PC-9 (cell line): ENCODE data around the gene SERP2.

Source experiments
- EZH2 ChIP-seq: fragments of 200-600 bp; sonication (generic); IDR thresholded peaks from 2 replicates; pipeline ENCODE4 v1.8.0; 2017; ENCODE audit warnings: antibody characterized with exemption, low read depth
- TF ChIP-seq, protein P1 (sequence below): fragments of 200-600 bp; sonication (generic); conservative IDR thresholded peaks from 2 replicates; pipeline ENCODE4 v1.6.1; 2017; ENCODE audit warnings: mixed run types, antibody characterized with exemption, mild to moderate bottlenecking, moderate library complexity

DNA sequence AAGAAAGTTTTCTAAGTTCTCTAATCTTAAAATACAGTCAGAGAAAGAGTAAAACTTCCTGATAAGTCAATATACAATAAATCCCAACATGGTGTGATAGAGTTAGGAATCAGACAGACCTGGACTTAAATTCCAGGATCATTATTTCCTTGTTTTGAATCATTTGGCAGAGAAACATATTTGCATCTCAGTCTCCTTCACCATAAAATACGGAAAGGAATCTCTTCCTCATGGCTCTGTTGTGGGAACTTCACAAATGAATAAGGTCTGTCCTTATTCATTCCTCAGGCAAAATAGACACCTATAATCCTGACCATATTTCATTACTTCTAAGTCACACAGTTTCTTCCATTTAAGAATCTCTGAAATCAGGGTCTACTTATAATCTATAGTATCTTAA, 19.3 kb upstream of the SERP2 start:
- TF ChIP-seq, protein P1, sequence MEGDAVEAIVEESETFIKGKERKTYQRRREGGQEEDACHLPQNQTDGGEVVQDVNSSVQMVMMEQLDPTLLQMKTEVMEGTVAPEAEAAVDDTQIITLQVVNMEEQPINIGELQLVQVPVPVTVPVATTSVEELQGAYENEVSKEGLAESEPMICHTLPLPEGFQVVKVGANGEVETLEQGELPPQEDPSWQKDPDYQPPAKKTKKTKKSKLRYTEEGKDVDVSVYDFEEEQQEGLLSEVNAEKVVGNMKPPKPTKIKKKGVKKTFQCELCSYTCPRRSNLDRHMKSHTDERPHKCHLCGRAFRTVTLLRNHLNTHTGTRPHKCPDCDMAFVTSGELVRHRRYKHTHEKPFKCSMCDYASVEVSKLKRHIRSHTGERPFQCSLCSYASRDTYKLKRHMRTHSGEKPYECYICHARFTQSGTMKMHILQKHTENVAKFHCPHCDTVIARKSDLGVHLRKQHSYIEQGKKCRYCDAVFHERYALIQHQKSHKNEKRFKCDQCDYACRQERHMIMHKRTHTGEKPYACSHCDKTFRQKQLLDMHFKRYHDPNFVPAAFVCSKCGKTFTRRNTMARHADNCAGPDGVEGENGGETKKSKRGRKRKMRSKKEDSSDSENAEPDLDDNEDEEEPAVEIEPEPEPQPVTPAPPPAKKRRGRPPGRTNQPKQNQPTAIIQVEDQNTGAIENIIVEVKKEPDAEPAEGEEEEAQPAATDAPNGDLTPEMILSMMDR, result no peak
- TF ChIP-seq EZH2, result no peak
